HepG2 (cell line): ENCODE results near the gene ADGRG6. TPM values are rescaled to one million over a fixed set of nuclear protein-coding genes. Genes with fewer than 3 reads are reported as not detected.

Experiments used
- ATM ChIP-seq: fragments of 450-650 bp; IDR thresholded peaks from 2 replicates; pipeline ENCODE4 v1.7.1; 2017; ENCODE audit warnings: mild to moderate bottlenecking, borderline replicate concordance
- ATRX ChIP-seq: sonication (generic); formaldehyde crosslinking; IDR thresholded peaks from 2 replicates; pipeline ENCODE4 v1.4.0; 2020; ENCODE audit warnings: missing genetic modification reagents, borderline replicate concordance
- BRCA1 ChIP-seq: sonication (generic); formaldehyde crosslinking; IDR thresholded peaks from 2 replicates; pipeline ENCODE4 v1.4.0; 2020; ENCODE audit warnings: missing genetic modification reagents
- CENPBD1 ChIP-seq: sonication (generic); formaldehyde crosslinking; IDR thresholded peaks from 2 replicates; pipeline ENCODE4 v1.8.0; 2022; ENCODE audit warnings: missing genetic modification reagents, low read depth, mild to moderate bottlenecking, borderline replicate concordance
- EP300 ChIP-seq, 3 experiments: sonication (generic) in 1 of 3; formaldehyde crosslinking in 1 of 3; IDR thresholded peaks; 2 replicates each; pipeline versions ENCODE4 v1.5.1 to v1.6.1; 2011 to 2020; ENCODE audit warnings: low read depth in 2 of 3, low read length in 2 of 3, borderline replicate concordance in 1 of 3, improper control_type of control experiment in 1 of 3, mild to moderate bottlenecking in 1 of 3, missing genetic modification reagents in 1 of 3, moderate library complexity in 1 of 3
- HHEX ChIP-seq: IDR thresholded peaks from 2 replicates; pipeline ENCODE4 v1.6.1; 2016; ENCODE audit warnings: control low read depth
- ISL2 ChIP-seq: sonication (generic); formaldehyde crosslinking; IDR thresholded peaks from 2 replicates; pipeline ENCODE4 v1.5.0; 2020; ENCODE audit warnings: missing genetic modification reagents
- KLF13 ChIP-seq: sonication (generic); formaldehyde crosslinking; IDR thresholded peaks from 2 replicates; pipeline ENCODE4 v1.4.0; 2020; ENCODE audit warnings: mild to moderate bottlenecking, missing genetic modification reagents
- KLF16 ChIP-seq, 2 experiments: sonication (generic) in 1 of 2; formaldehyde crosslinking in 1 of 2; IDR thresholded peaks; 2 replicates each; pipeline versions ENCODE4 v1.6.1 to v1.8.0; 2016 to 2023; ENCODE audit warnings: missing genetic modification reagents in 2 of 2, missing compliant biosample characterization in 1 of 2
- MYNN ChIP-seq: sonication (generic); formaldehyde crosslinking; IDR thresholded peaks from 2 replicates; pipeline ENCODE4 v1.4.0; 2020; ENCODE audit warnings: mild to moderate bottlenecking, low read depth, missing genetic modification reagents
- NCOA2 ChIP-seq: sonication (generic); formaldehyde crosslinking; IDR thresholded peaks from 2 replicates; pipeline ENCODE4 v1.8.0; 2022; ENCODE audit warnings: inconsistent platforms
- NR2F1 ChIP-seq, 2 experiments: fragments of 450-650 bp in 1 of 2; formaldehyde crosslinking in 1 of 2; IDR thresholded peaks; 2 replicates each; pipeline versions ENCODE4 v1.5.0 to v1.6.1; 2016 to 2020; ENCODE audit warnings: mild to moderate bottlenecking in 1 of 2, missing compliant biosample characterization in 1 of 2, missing genetic modification reagents in 1 of 2, moderate library complexity in 1 of 2
- NR2F2 ChIP-seq: IDR thresholded peaks from 2 replicates; pipeline ENCODE4 v1.6.1; 2012; ENCODE audit warnings: low read depth, inconsistent platforms, borderline replicate concordance
- NR2F6 ChIP-seq, 2 experiments: IDR thresholded peaks; 2 replicates each; pipeline ENCODE4 v1.6.1; 2016; ENCODE audit warnings: antibody characterized with exemption in 1 of 2, mild to moderate bottlenecking in 1 of 2
- PHF21A ChIP-seq: sonication (generic); formaldehyde crosslinking; IDR thresholded peaks from 2 replicates; pipeline ENCODE4 v1.5.0; 2020; ENCODE audit warnings: mild to moderate bottlenecking, missing genetic modification reagents
- PPARG ChIP-seq: conservative IDR thresholded peaks from 2 replicates; pipeline ENCODE4 v1.6.1; 2016; ENCODE audit warnings: missing biosample characterization, missing genetic modification reagents
- PRDM15 ChIP-seq: sonication (generic); formaldehyde crosslinking; IDR thresholded peaks from 2 replicates; pipeline ENCODE4 v1.4.0; 2020; ENCODE audit warnings: missing genetic modification reagents
- RCOR2 ChIP-seq: IDR thresholded peaks from 2 replicates; pipeline ENCODE4 v1.6.1; 2016; ENCODE audit warnings: missing biosample characterization, missing genetic modification reagents
- RXRB ChIP-seq: IDR thresholded peaks from 2 replicates; pipeline ENCODE4 v1.6.1; 2016; ENCODE audit warnings: borderline replicate concordance, missing genetic modification reagents, missing compliant biosample characterization
- SAP130 ChIP-seq: IDR thresholded peaks from 2 replicates; pipeline ENCODE4 v1.6.1; 2016; ENCODE audit warnings: low read depth
- SIX1 ChIP-seq: sonication (generic); formaldehyde crosslinking; IDR thresholded peaks from 2 replicates; pipeline ENCODE4 v1.4.0; 2020; ENCODE audit warnings: missing genetic modification reagents, borderline replicate concordance
- SOX13 ChIP-seq, 3 experiments: fragments of 450-650 bp in 1 of 3; sonication (generic) in 1 of 3; formaldehyde crosslinking in 1 of 3; IDR thresholded peaks in 2 of 3; conservative IDR thresholded peaks in 1 of 3; 2 replicates each; pipeline versions ENCODE4 v1.5.0 to v1.6.1; 2016 to 2020; ENCODE audit warnings: antibody characterized with exemption in 1 of 3, mild to moderate bottlenecking in 1 of 3, missing compliant biosample characterization in 1 of 3, missing genetic modification reagents in 1 of 3, moderate library complexity in 1 of 3
- TEAD3 ChIP-seq: optimal IDR thresholded peaks from 2 replicates; pipeline ENCODE3; 2016; ENCODE audit warnings: borderline replicate concordance
- XRCC5 ChIP-seq: fragments of 200-400 bp; formaldehyde crosslinking; optimal IDR thresholded peaks from 2 replicates; pipeline ENCODE3; 2017; ENCODE audit warnings: mild to moderate bottlenecking, low read length
- ZNF331 ChIP-seq: sonication (generic); formaldehyde crosslinking; IDR thresholded peaks from 2 replicates; pipeline ENCODE4 v1.4.0; 2020; ENCODE audit warnings: missing genetic modification reagents
- ZNF792 ChIP-seq: IDR thresholded peaks from 2 replicates; pipeline ENCODE4 v1.6.1; 2016
- ZNF841 ChIP-seq: sonication (generic); formaldehyde crosslinking; IDR thresholded peaks from 2 replicates; pipeline ENCODE4 v1.8.1; 2023; ENCODE audit warnings: missing genetic modification reagents, borderline replicate concordance
- polyA plus RNA-seq, 8 experiments: library from polyadenylated mRNA; depleted of rRNA in 3 of 8; stranded (reverse) in 7 of 8; unstranded in 1 of 8; fragments of >200 nt; fragmentation: Illumina TruSeq in 4 of 8; extraction: Trizol in 4 of 8; gene quantifications; 2 replicates each; pipeline versions ENCODE4 v1.2.1 to v1.2.3, GENCODE V29; 2011 to 2016; ENCODE audit warnings: low read depth in 4 of 8, missing spikeins in 1 of 8, mixed read lengths in 1 of 8; ENCODE audit not compliant: insufficient read depth in 1 of 8
- total RNA-seq, 5 experiments: library from RNA; depleted of rRNA; stranded (reverse); fragments of >200 nt; fragmentation: Illumina TruSeq; extraction: Trizol; gene quantifications; 2 replicates each; pipeline ENCODE4 v1.2.3, GENCODE V29; 2016; ENCODE audit warnings: low read depth in 1 of 5

ADGRG6 gene
- total and polyA plus RNA-seq, 2 of the 13 experiments (the other 11 are each of a cell fraction or from before 2014, with no cell fraction given) = 129 to 249 TPM

GRCh38 chr6:142404751-142405150 lies 102.9 kb downstream of the ADGRG6 start (continued):
- no peak for TF ChIP-seq XRCC5
- TF ChIP-seq NR2F2 = no peak
- peak; percentile 24; the same call in 1 of the 2 replicates for TF ChIP-seq SIX1 (CRISPR knock-in tag)
- no peak for TF ChIP-seq ZNF841 (CRISPR knock-in tag)
- TF ChIP-seq ATM = no peak
- 0 out of 2 replicates have a peak, but pooled peaks have one; percentile 32 for TF ChIP-seq ZNF792 (CRISPR knock-in tag)
- no peak for TF ChIP-seq PHF21A
- TF ChIP-seq NR2F1 (CRISPR knock-in tag; IDR thresholded peaks at IDR 0.05) = peak in 1 of 2 experiments; percentile 57; a peak in 2 of 4 replicates
- TF ChIP-seq HHEX = 0 out of 2 replicates have a peak, but pooled peaks have one; percentile 37
- no peak for TF ChIP-seq SOX13 (IDR thresholded peaks at IDR 0.05)
- TF ChIP-seq SOX13 (CRISPR knock-in tag; conservative IDR thresholded peaks at IDR 0.05 in 1 of 2, IDR thresholded peaks at IDR 0.05 in 1 of 2) = peak in 1 of 2 experiments; percentile 73; a peak in 2 of 4 replicates
- peak; percentile 64 for TF ChIP-seq TEAD3
- TF ChIP-seq RXRB = peak; percentile 76
- TF ChIP-seq RCOR2 (CRISPR knock-in tag) = 0 out of 2 replicates have a peak, but pooled peaks have one; percentile 30
- TF ChIP-seq KLF16 (CRISPR knock-in tag; IDR thresholded peaks at IDR 0.05) = 0 out of 4 replicates have a peak, but pooled peaks of 1 of the 2 experiments have one; percentile 42
- TF ChIP-seq ISL2 = peak; percentile 35; the same call in 1 of the 2 replicates
- TF ChIP-seq SAP130 (CRISPR knock-in tag) = peak; percentile 61
- TF ChIP-seq CENPBD1 (CRISPR knock-in tag) = no peak
- TF ChIP-seq ZNF331 (CRISPR knock-in tag) = peak; percentile 38; the same call in 1 of the 2 replicates
- TF ChIP-seq BRCA1 = no peak
- TF ChIP-seq PPARG = 0 out of 2 replicates have a peak, but pooled peaks have one; percentile 27
- no peak for TF ChIP-seq ATRX
- TF ChIP-seq NCOA2 (CRISPR knock-in tag) = peak; percentile 57
- TF ChIP-seq KLF13 (CRISPR knock-in tag) = no peak
- TF ChIP-seq EP300 (IDR thresholded peaks at IDR 0.05; ENCODE audit: low read depth in 2 of 2, low read length in 2 of 2) = peak in 1 of 2 experiments; percentile 36; a peak in 1 of 4 replicates
- no peak for TF ChIP-seq EP300 (CRISPR knock-in tag; IDR thresholded peaks at IDR 0.05; ENCODE audit: borderline replicate concordance)
- TF ChIP-seq MYNN (CRISPR knock-in tag) = no peak
- peak; percentile 87 for TF ChIP-seq PRDM15 (CRISPR knock-in tag)
- peak; percentile 63 for TF ChIP-seq NR2F6 (IDR thresholded peaks at IDR 0.05)
- peak; percentile 81 for TF ChIP-seq NR2F6 (CRISPR knock-in tag; IDR thresholded peaks at IDR 0.05)
